Mucosa of descending colon (tissue), 3 donors: ENCODE measurements around the gene SPINT2. TPM values are rescaled to one million over a fixed set of nuclear protein-coding genes. Genes with fewer than 3 reads are reported as not detected.

Experiments used
- ATAC-seq: fragments of 200-7000 bp; cut with Tn5 transposase; one replicate; pipeline ENCODE4 v1.9.1; 2020; ENCODE audit warnings: mild to moderate bottlenecking, moderate library complexity
- DNase-seq, 3 donors: peaks; one replicate each; pipeline ENCODE4 v3.0.0-alpha.2; 2020
- H3K36me3 ChIP-seq: fragments of 200-600 bp; one replicate; pipeline ENCODE4 v1.8.0; 2021; ENCODE audit warnings: low read depth, mild to moderate bottlenecking
- H3K4me1 ChIP-seq: fragments of 200-600 bp; one replicate; pipeline ENCODE4 v1.8.0; 2021; ENCODE audit warnings: low read depth, mild to moderate bottlenecking
- H3K4me3 ChIP-seq: fragments of 200-600 bp; one replicate; pipeline ENCODE4 v1.8.0; 2021; ENCODE audit warnings: mild to moderate bottlenecking
- H3K9me3 ChIP-seq: fragments of 200-600 bp; one replicate; pipeline ENCODE4 v1.8.0; 2021; ENCODE audit warnings: mild to moderate bottlenecking
- intact Hi-C, 2 donors: fragments of 100-400 bp; cut with DNase I in 1 of 2; cut with micrococcal nuclease in 1 of 2; formaldehyde crosslinking; loops; one replicate each; pipeline versions ENCODE4 v1.11.0 to v1.11.1; 2022; cut with DNase I, micrococcal nuclease
- total RNA-seq, 3 donors: library from RNA; stranded (reverse); fragmentation: NEBNext Ultra II Directional in 2 of 3; extraction: Animal tissue kit (Norgen Biotek cat#: 25700) in 2 of 3; gene quantifications; one replicate each; pipeline versions ENCODE4 v1.2.1 to v1.2.4, GENCODE V29; 2021 to 2023
- TF ChIP-seq, protein P1 (sequence below): fragments of 200-600 bp; IDR thresholded peaks from one replicate; pipeline ENCODE4 v1.8.0; 2022; ENCODE audit warnings: antibody characterized with exemption, mild to moderate bottlenecking
- donor health status: DM: no; HTN: no; CAD: no; lungs with moderate emphysema.
- donor health status: DM: no; HTN: no; CAD: no.
- donor health status: DM: no; HTN: yes; CAD: no.

Gene SPINT2
- total RNA-seq, 3 donors from 2014 or later: 355 to 802 (median 787) TPM

DNA sequence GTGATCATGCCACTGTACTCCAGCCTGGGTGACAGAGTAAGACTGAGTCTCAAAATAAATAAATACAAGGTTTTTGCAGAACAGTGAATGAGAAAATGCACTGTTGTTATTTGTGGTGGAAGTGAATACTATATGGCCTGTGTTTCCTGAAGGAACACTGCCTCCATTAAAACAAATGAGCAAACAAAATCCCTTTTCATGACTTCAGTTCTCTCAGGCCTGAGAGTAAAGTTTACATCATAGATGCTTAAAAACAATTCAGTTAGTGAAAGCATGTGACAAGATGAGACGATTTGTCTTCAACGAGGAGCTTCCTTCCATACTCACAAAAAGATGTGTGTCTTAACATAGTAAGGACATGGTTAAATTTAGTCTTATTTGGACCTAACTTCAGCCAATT, 14.4 kb downstream of the SPINT2 start:
- H3K9me3 ChIP-seq: no peaks in the 10 kb centered on the region
- ATAC-seq (no peak), DNase-seq (no peak)
- TF ChIP-seq, protein P1, sequence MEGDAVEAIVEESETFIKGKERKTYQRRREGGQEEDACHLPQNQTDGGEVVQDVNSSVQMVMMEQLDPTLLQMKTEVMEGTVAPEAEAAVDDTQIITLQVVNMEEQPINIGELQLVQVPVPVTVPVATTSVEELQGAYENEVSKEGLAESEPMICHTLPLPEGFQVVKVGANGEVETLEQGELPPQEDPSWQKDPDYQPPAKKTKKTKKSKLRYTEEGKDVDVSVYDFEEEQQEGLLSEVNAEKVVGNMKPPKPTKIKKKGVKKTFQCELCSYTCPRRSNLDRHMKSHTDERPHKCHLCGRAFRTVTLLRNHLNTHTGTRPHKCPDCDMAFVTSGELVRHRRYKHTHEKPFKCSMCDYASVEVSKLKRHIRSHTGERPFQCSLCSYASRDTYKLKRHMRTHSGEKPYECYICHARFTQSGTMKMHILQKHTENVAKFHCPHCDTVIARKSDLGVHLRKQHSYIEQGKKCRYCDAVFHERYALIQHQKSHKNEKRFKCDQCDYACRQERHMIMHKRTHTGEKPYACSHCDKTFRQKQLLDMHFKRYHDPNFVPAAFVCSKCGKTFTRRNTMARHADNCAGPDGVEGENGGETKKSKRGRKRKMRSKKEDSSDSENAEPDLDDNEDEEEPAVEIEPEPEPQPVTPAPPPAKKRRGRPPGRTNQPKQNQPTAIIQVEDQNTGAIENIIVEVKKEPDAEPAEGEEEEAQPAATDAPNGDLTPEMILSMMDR: no peak
- intact Hi-C loops: no loop called here
- H3K4me1 ChIP-seq: peaks cover 46% of the 10 kb centered on the region
- H3K4me3 ChIP-seq: no peak overlapping the region
- no peaks in the 10 kb centered on the region for H3K36me3 ChIP-seq

DNA sequence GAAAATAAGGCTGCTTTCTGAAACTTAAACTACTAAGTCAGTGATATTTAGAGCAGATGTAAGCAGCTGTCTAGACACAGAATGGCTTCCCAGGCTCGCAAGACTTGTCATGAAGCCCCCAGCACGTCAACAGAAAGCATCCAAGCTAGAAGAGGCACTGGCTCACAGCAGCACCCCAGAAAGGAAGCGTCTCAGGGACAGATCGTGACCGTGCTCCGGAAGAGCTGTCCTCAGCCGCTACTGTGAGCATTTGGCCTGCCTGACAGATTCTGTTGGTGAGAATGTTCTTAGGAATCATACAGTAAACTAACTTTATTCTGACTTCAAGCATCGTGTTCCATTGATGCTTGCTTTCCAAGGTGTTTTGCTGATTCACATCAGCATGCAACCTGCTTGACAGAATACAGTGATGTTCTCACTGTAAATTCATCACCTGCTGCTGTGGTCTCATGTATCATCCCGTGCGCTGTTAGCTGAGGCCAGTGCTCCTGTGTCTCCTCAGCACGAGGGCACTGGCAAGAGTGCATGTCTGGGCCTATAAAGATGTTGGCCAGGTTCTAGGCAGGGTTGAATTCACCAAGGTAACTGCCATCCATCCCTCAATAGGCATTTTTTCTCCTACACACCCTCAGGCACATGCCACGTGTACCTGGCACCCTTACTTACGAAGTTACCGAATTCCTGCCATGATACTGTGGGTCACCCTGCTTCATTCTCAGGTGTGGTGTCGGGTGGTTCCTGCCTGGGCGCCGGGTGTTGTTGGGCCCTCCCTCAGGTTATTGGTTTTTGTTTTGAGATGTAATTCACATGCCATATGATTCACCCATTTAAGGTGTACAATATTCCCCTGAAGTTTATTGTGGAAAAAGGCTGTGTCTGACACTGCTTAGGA, 15.9 kb downstream of the SPINT2 start:
- intact Hi-C loops: no loop called here
- H3K4me3 ChIP-seq: no peak overlapping the region
- TF ChIP-seq, protein P1: no peak
- H3K36me3 ChIP-seq: no peaks in the 10 kb centered on the region
- peaks cover 36% of the 10 kb centered on the region for H3K4me1 ChIP-seq
- DNase-seq: no peak
- peak; percentile 37 for ATAC-seq
- no peaks in the 10 kb centered on the region for H3K9me3 ChIP-seq

DNA sequence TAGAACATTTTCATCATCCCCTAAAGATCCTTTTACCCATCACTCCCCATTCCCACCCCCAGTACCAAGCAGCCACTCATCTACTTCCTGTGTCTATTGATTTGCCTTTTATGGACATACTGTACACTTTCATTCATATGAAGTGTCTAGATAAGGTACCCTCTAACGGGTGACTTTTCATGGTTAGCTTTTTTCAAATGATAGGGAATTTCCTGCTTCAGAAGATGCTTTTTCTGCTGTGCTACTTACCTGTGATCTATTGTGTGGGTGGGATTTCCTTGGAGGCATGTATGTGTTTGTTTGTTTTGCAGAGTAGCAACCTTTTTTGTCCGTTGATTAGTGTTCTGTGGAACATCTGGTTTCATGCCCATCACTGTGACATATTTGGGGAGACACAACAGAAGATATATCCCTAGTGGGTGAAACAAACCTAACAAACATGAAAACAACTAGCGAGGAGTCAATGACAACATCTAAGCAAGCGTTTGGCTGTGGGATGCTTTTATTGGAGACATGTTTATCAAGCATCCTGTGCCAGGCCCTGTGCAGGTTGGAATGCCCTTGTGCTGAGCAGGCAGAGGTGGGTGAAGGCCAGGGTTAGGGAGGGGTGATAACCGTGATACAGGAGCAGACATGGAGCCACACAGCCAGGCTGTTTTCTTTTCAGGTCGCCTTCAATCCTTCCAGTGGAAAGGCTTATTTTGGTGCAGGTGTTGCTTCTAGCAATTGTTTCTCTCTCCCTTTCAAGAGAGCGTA, 17.6 kb downstream of the SPINT2 start:
- H3K4me1 ChIP-seq: peaks cover 28% of the 10 kb centered on the region
- H3K9me3 ChIP-seq: no peaks in the 10 kb centered on the region
- no peak for DNase-seq
- no peak for ATAC-seq
- no peak overlapping the region for H3K4me3 ChIP-seq
- intact Hi-C loops: no loop called here
- no peaks in the 10 kb centered on the region for H3K36me3 ChIP-seq
- TF ChIP-seq, protein P1: no peak

DNA sequence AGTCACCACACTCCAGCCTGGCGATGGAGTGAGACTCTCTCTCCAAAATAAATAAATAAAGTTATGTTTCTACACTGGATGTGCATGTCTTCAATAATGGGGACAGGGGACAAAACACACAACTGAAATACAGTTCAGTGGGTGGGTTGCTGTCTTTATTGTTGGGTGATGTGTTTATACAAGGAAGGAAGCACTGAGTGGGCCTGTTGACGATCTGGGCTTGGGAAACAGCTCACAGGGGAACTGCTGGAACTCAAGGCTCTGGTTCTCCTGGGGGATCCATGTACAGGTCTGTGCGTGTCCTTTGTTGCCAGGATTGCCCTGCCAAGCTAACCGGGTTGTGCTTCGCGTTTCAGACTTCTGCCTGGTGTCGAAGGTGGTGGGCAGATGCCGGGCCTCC, 18.9 kb downstream of the SPINT2 start:
- ATAC-seq (no peak), DNase-seq (no peak)
- intact Hi-C loops: no loop called here
- H3K9me3 ChIP-seq: no peaks in the 10 kb centered on the region
- no peak overlapping the region for H3K4me3 ChIP-seq
- peaks cover 15% of the 10 kb centered on the region for H3K4me1 ChIP-seq
- TF ChIP-seq, protein P1: no peak
- no peaks in the 10 kb centered on the region for H3K36me3 ChIP-seq

DNA sequence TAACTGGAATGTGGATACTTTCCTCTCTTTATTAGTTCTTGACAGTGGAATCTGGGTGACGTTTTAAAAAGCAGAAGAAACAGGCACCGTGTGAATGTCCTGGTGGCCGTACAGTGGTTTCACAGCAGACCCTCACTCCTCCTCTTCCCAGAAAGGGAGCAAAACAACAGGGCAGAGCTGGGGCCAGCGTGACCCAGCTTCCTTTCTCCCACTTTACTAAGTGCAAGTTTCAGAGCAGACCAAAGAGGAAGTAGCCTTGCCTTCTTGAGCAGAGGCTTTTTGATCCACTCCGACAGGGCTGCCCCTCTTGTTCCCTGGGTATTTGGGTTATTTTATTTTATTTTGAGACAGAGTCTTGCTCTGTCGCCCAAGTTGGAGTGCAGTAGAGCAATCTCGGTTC, 20.0 kb downstream of the SPINT2 start:
- Histone ChIP-seq H3K4me3 (no peak overlapping the region), H3K36me3 (no peaks in the 10 kb centered on the region), H3K4me1 (peaks cover 11% of the 10 kb centered on the region), H3K9me3 (no peaks in the 10 kb centered on the region)
- TF ChIP-seq, protein P1: no peak
- ATAC-seq (peak; percentile 33), DNase-seq (no peak)
- intact Hi-C loops: no loop called here
